K562 (cell line): Measurements from ENCODE around the gene ANK2. TPM values are rescaled to one million over a fixed set of nuclear protein-coding genes. Genes with fewer than 3 reads are reported as not detected.

Experiments used
- ATAC-seq: fragments of 200-7000 bp; cut with Tn5 transposase; 3 replicates; pipeline ENCODE4 v1.9.1; 2020; ENCODE audit warnings: moderate library complexity
- BruUV-seq: library from RNA; stranded (reverse); fragments of 400-500 nt; replicated peaks from 2 replicates; lab custom pipeline; 2021; lab: Mats Ljungman, UMichigan
- CTCF ChIA-PET: fragments of 300-600 bp; formaldehyde crosslinking; extraction: SDS; loops from one replicate; lab custom pipeline; 2021; ENCODE audit warnings: low intra/inter-chr PET ratio; lab: Yijun Ruan, JAX
- POLR2A ChIA-PET: fragments of 300-600, 350-650 bp; sonication (Branson Sonifier 250); formaldehyde crosslinking; extraction: SDS; loops from one replicate; lab custom pipeline; 2021; ENCODE audit warnings: antibody characterized with exemption, inconsistent platforms; lab: Yijun Ruan, JAX
- DNase-seq, 4 experiments: peaks; one replicate each; pipeline versions ENCODE4 v3.0.0 to v3.0.0-alpha.2; 2011 to 2018; ENCODE audit warnings: low spot score in 3 of 4, mixed read lengths in 3 of 4; ENCODE audit errors: extremely low read depth in 1 of 4
- FAIRE-seq: peaks from 2 replicates; lab custom pipeline; 2011; peaks lifted over from hg19 to GRCh38; lab: Jason Lieb, UNC
- H2AFZ ChIP-seq: 2 replicates; pipeline ENCODE4 v1.6.0; 2011; ENCODE audit warnings: low read depth, low read length, control low read depth, inconsistent platforms
- H3K27ac ChIP-seq: fragments of 200-600 bp; 3 replicates; pipeline ENCODE4 v1.8.0; 2011; ENCODE audit warnings: low read depth, mild to moderate bottlenecking, control low read depth, inconsistent platforms, low read length, moderate library complexity, mixed read lengths; ENCODE audit errors: extremely low read depth
- H3K27me3 ChIP-seq, 2 experiments: fragments of 300-600 bp in 1 of 2; 2 replicates in 1 of 2; 3 replicates in 1 of 2; pipeline versions ENCODE4 v1.6.0 to v1.8.0; 2011; ENCODE audit warnings: inconsistent platforms in 2 of 2, low read length in 2 of 2, mild to moderate bottlenecking in 1 of 2, mixed read lengths in 1 of 2, moderate library complexity in 1 of 2; ENCODE audit not compliant: control insufficient read depth in 2 of 2, insufficient read depth in 2 of 2
- H3K36me3 ChIP-seq: fragments of 300-600 bp; 3 replicates; pipeline ENCODE4 v1.8.0; 2011; ENCODE audit warnings: mild to moderate bottlenecking, low read length, inconsistent platforms; ENCODE audit not compliant: control insufficient read depth, insufficient read depth
- H3K4me1 ChIP-seq, 2 experiments: fragments of 200-600 bp in 1 of 2; replicated peaks in 1 of 2; 2 replicates in 1 of 2; 3 replicates in 1 of 2; pipeline versions ENCODE4 v1.5.1 to v1.8.0; 2011; ENCODE audit warnings: inconsistent platforms in 2 of 2, low read length in 2 of 2, mild to moderate bottlenecking in 1 of 2, mixed read lengths in 1 of 2, moderate library complexity in 1 of 2; ENCODE audit not compliant: control insufficient read depth in 2 of 2, insufficient read depth in 2 of 2
- H3K4me2 ChIP-seq: 2 replicates; pipeline ENCODE4 v1.6.1; 2011; ENCODE audit warnings: low read length, control low read depth, inconsistent platforms, mixed read lengths; ENCODE audit not compliant: insufficient read depth
- H3K4me3 ChIP-seq: fragments of 200-600 bp; sonication (generic), shearing (Covaris generic); 2 replicates; pipeline ENCODE4 v1.5.1; 2016; ENCODE audit warnings: control low read depth, inconsistent platforms
- H3K79me2 ChIP-seq: fragments of 200-600 bp; 3 replicates; pipeline ENCODE4 v1.8.0; 2011; ENCODE audit warnings: low read length, inconsistent platforms; ENCODE audit not compliant: control insufficient read depth, insufficient read depth
- H3K9ac ChIP-seq, 2 experiments: 2 replicates each; pipeline versions ENCODE4 v1.6.0 to v1.6.1; 2011; ENCODE audit warnings: low read depth in 2 of 2, low read length in 2 of 2, control low read depth in 1 of 2, inconsistent platforms in 1 of 2, mild to moderate bottlenecking in 1 of 2, mixed read lengths in 1 of 2; ENCODE audit not compliant: insufficient read depth in 1 of 2
- H3K9me1 ChIP-seq: one replicate; pipeline ENCODE4 v1.6.0; 2011; ENCODE audit warnings: inconsistent platforms, mild to moderate bottlenecking, low read length, moderate library complexity; ENCODE audit not compliant: control insufficient read depth, insufficient read depth
- H3K9me3 ChIP-seq: replicated peaks from 2 replicates; pipeline ENCODE4 v1.5.1; 2011; ENCODE audit warnings: low read depth, low read length, inconsistent platforms; ENCODE audit not compliant: control insufficient read depth, insufficient read depth
- H4K20me1 ChIP-seq: replicated peaks from 2 replicates; pipeline ENCODE4 v1.6.1; 2011; ENCODE audit warnings: low read length, inconsistent platforms, mixed read lengths; ENCODE audit not compliant: control insufficient read depth, insufficient read depth
- FOXK2 ChIP-seq, 2 experiments: fragments of 450-650 bp; IDR thresholded peaks in 1 of 2; conservative IDR thresholded peaks in 1 of 2; 2 replicates each; pipeline ENCODE4 v1.6.1; 2016; ENCODE audit warnings: low read depth in 2 of 2, mild to moderate bottlenecking in 1 of 2
- HIVEP1 ChIP-seq: fragments of 250-450 bp; sonication (Bioruptor Pico); IDR thresholded peaks from 2 replicates; pipeline ENCODE4 v1.4.0; 2020; ENCODE audit warnings: mild to moderate bottlenecking
- POLR2G ChIP-seq: fragments of 200-400 bp; formaldehyde crosslinking; IDR thresholded peaks from 2 replicates; pipeline ENCODE4 v1.6.1; 2017; ENCODE audit warnings: low read depth, mild to moderate bottlenecking, antibody characterized with exemption, low read length, moderate library complexity
- ZNF583 ChIP-seq: fragments of 250-450 bp; sonication (Bioruptor Pico); IDR thresholded peaks from 2 replicates; pipeline ENCODE4 v1.4.0; 2020
- WGBS: fragments of 100-300 bp; shearing (Covaris generic); methylation state at CpG from one replicate; pipeline ENCODE4 v1.1.6; 2016; ENCODE audit warnings: low coverage, mixed read lengths; ENCODE audit not compliant: insufficient coverage; ENCODE audit errors: missing lambda C conversion rate; 5-methylcytosine and 5-hydroxymethylcytosine counted together
- in situ Hi-C: fragments of 300-500 bp; cut with MboI; formaldehyde crosslinking; loops from 4 replicates; pipeline ENCODE4 v1.15.0; 2018; ENCODE audit warnings: inconsistent platforms, mixed read lengths
- intact Hi-C: fragments of 100-400 bp; cut with micrococcal nuclease; formaldehyde crosslinking; loops from 2 replicates; pipeline ENCODE4 v1.14.2; 2022
- polyA plus RNA-seq, 8 experiments: library from polyadenylated mRNA; depleted of rRNA in 4 of 8; stranded (reverse) in 5 of 8; unstranded in 3 of 8; fragments of >200 nt; fragmentation: Nextera tagmentation in 2 of 8; fragmentation: Illumina TruSeq in 1 of 8; extraction: Ambion mirVana in 2 of 8; extraction: Trizol in 1 of 8; gene quantifications; 2 replicates each; pipeline versions ENCODE4 v1.2.1 to v1.2.3, GENCODE V29; 2011 to 2014; ENCODE audit warnings: inconsistent platforms in 1 of 8, missing spikeins in 1 of 8
- total RNA-seq, 7 experiments: library from RNA; depleted of rRNA in 6 of 7; stranded (reverse); fragments of >200 nt in 6 of 7; fragmentation: Illumina TruSeq in 2 of 7; extraction: Trizol in 2 of 7; gene quantifications; 2 replicates each; pipeline versions ENCODE4 v1.2.1 to v1.2.3, GENCODE V29; 2011 to 2021; ENCODE audit warnings: low replicate concordance in 1 of 7
- TF ChIP-seq, protein P1 (sequence below): fragments of 450-650 bp; IDR thresholded peaks from 2 replicates; pipeline ENCODE4 v1.6.1; 2016; ENCODE audit warnings: mild to moderate bottlenecking, moderate library complexity

The ANK2 gene
- total and polyA plus RNA-seq, 9 of the 15 experiments (the other 6 are each of a cell fraction or from before 2014, with no cell fraction given) = 0.07 to 0.24 TPM; not detected in 7

- POLR2A ChIA-PET = no interaction called here
- Histone ChIP-seq H3K27ac (no peak overlapping the region), H3K4me3 (no peak overlapping the region), H4K20me1 (no peaks in the 10 kb centered on the region), H3K27me3 (no peaks in the 10 kb centered on the region), H3K9me1 (no peaks in the 10 kb centered on the region), H3K9me3 (no peaks in the 10 kb centered on the region), H3K79me2 (no peaks in the 10 kb centered on the region), H3K9ac (no peak overlapping the region), H3K4me1 (no peaks in the 10 kb centered on the region), H3K36me3 (no peaks in the 10 kb centered on the region), H3K4me2 (no peak overlapping the region), H2AFZ (no peak overlapping the region)
- intact Hi-C loops (no loop called here), in situ Hi-C loops (no loop called here)
- FAIRE-seq = no peak
- CTCF ChIA-PET = no interaction called here
- 0% methylated on average over 2 of the region's 2 CpGs for WGBS
- no peak for DNase-seq
- ATAC-seq = no peak
- TF ChIP-seq ZNF583 (CRISPR knock-in tag) (no peak), FOXK2 (conservative IDR thresholded peaks at IDR 0.05 in 1 of 2, IDR thresholded peaks at IDR 0.05 in 1 of 2; ENCODE audit: low read depth in 2 of 2) (no peak), POLR2G (no peak), HIVEP1 (CRISPR knock-in tag) (no peak)
- TF ChIP-seq, protein P1, sequence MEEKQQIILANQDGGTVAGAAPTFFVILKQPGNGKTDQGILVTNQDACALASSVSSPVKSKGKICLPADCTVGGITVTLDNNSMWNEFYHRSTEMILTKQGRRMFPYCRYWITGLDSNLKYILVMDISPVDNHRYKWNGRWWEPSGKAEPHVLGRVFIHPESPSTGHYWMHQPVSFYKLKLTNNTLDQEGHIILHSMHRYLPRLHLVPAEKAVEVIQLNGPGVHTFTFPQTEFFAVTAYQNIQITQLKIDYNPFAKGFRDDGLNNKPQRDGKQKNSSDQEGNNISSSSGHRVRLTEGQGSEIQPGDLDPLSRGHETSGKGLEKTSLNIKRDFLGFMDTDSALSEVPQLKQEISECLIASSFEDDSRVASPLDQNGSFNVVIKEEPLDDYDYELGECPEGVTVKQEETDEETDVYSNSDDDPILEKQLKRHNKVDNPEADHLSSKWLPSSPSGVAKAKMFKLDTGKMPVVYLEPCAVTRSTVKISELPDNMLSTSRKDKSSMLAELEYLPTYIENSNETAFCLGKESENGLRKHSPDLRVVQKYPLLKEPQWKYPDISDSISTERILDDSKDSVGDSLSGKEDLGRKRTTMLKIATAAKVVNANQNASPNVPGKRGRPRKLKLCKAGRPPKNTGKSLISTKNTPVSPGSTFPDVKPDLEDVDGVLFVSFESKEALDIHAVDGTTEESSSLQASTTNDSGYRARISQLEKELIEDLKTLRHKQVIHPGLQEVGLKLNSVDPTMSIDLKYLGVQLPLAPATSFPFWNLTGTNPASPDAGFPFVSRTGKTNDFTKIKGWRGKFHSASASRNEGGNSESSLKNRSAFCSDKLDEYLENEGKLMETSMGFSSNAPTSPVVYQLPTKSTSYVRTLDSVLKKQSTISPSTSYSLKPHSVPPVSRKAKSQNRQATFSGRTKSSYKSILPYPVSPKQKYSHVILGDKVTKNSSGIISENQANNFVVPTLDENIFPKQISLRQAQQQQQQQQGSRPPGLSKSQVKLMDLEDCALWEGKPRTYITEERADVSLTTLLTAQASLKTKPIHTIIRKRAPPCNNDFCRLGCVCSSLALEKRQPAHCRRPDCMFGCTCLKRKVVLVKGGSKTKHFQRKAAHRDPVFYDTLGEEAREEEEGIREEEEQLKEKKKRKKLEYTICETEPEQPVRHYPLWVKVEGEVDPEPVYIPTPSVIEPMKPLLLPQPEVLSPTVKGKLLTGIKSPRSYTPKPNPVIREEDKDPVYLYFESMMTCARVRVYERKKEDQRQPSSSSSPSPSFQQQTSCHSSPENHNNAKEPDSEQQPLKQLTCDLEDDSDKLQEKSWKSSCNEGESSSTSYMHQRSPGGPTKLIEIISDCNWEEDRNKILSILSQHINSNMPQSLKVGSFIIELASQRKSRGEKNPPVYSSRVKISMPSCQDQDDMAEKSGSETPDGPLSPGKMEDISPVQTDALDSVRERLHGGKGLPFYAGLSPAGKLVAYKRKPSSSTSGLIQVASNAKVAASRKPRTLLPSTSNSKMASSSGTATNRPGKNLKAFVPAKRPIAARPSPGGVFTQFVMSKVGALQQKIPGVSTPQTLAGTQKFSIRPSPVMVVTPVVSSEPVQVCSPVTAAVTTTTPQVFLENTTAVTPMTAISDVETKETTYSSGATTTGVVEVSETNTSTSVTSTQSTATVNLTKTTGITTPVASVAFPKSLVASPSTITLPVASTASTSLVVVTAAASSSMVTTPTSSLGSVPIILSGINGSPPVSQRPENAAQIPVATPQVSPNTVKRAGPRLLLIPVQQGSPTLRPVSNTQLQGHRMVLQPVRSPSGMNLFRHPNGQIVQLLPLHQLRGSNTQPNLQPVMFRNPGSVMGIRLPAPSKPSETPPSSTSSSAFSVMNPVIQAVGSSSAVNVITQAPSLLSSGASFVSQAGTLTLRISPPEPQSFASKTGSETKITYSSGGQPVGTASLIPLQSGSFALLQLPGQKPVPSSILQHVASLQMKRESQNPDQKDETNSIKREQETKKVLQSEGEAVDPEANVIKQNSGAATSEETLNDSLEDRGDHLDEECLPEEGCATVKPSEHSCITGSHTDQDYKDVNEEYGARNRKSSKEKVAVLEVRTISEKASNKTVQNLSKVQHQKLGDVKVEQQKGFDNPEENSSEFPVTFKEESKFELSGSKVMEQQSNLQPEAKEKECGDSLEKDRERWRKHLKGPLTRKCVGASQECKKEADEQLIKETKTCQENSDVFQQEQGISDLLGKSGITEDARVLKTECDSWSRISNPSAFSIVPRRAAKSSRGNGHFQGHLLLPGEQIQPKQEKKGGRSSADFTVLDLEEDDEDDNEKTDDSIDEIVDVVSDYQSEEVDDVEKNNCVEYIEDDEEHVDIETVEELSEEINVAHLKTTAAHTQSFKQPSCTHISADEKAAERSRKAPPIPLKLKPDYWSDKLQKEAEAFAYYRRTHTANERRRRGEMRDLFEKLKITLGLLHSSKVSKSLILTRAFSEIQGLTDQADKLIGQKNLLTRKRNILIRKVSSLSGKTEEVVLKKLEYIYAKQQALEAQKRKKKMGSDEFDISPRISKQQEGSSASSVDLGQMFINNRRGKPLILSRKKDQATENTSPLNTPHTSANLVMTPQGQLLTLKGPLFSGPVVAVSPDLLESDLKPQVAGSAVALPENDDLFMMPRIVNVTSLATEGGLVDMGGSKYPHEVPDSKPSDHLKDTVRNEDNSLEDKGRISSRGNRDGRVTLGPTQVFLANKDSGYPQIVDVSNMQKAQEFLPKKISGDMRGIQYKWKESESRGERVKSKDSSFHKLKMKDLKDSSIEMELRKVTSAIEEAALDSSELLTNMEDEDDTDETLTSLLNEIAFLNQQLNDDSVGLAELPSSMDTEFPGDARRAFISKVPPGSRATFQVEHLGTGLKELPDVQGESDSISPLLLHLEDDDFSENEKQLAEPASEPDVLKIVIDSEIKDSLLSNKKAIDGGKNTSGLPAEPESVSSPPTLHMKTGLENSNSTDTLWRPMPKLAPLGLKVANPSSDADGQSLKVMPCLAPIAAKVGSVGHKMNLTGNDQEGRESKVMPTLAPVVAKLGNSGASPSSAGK = no peak
- no TSS peak for BruUV-seq
Observed at GRCh38 chr4:113056318-113056717, 6.9 kb downstream of the ANK2 start.
